GM19438 (cell line): ENCODE data around the gene FMOD.
"Not testable (repeated sequence)": the region's sequence is repeated elsewhere in the genome, so short reads cannot be mapped to it uniquely, and the experiment has no call there.

Experiments
- ATAC-seq: cut with Tn5 transposase; IDR thresholded peaks from one replicate; pipeline ENCODE4 v1.9.1; 2021; ENCODE audit warnings: low read depth; ENCODE audit not compliant: unreplicated experiment

The FMOD gene

DNA sequence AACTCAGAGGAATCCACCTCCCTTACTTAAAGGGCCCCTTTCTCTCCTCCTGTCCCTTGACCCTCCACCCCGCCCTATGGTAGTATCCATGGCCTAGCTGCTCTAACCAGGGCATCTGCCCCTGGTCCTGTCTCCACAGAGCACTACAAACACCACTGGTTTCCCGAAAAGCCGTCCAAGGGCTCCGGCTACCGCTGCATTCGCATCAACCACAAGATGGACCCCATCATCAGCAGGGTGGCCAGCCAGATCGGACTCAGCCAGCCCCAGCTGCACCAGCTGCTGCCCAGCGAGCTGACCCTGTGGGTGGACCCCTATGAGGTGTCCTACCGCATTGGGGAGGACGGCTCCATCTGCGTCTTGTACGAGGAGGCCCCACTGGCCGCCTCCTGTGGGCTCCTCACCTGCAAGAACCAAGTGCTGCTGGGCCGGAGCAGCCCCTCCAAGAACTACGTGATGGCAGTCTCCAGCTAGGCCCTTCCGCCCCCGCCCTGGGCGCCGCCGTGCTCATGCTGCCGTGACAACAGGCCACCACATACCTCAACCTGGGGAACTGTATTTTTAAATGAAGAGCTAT, 43.9 kb downstream of the FMOD start:
- no peak for ATAC-seq

DNA sequence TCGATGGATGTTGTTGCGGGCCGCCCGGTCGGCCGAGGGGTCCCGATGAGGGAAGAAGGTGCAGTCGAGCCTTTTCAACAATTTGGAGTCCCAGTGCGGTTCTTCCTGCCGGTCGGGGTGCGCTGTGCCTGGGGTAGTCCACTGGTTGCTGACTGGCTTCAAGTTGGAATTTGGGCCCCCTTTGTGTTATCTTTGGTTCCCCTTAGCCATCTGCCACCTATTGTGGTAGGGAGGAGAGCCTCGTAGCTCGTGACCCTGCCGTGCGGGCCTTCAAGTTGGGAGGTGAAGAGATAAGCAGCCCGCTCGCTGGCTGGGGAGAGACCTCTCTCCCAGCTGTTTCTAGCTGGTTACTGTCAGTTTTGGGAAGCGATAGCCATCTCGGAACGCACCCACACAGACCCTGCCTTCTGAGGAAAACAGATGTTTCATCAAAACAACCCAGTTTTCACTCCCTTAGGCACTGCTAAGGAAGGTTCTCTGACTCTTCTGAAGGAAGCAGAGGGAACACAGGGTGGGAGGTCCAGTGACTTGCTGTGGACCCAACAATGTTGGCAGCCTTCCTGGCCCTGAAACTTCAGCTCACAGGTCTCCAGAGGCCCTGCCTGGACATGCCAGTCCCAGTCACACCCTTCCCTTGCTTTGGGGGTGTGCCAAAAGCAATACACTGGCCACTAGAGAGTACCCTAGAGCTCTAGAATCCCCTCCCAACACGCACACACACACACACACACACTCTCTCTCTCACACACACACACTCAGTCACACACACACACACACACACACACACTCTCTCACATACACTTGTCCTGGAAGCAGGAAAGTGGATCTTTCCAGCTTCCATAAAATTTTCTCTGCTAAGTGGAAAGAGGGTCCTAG, 44.6 kb downstream of the FMOD start:
- ATAC-seq = no peak

DNA sequence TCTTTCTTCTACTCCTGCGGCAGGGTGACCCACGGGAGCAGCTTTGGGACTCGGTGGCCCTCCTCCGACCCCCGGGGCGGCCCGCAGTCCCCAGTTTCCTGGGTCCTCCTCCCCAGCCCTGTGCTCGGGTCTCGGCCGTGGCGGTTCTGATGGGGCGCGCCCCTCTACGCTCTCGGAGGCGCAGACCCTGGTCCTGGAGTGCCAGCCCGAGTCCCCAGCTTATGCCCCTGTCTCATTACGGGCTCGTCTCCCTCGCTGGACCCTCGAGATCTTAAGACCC, 45.2 kb downstream of the FMOD start:
- ATAC-seq = peak; percentile 4

DNA sequence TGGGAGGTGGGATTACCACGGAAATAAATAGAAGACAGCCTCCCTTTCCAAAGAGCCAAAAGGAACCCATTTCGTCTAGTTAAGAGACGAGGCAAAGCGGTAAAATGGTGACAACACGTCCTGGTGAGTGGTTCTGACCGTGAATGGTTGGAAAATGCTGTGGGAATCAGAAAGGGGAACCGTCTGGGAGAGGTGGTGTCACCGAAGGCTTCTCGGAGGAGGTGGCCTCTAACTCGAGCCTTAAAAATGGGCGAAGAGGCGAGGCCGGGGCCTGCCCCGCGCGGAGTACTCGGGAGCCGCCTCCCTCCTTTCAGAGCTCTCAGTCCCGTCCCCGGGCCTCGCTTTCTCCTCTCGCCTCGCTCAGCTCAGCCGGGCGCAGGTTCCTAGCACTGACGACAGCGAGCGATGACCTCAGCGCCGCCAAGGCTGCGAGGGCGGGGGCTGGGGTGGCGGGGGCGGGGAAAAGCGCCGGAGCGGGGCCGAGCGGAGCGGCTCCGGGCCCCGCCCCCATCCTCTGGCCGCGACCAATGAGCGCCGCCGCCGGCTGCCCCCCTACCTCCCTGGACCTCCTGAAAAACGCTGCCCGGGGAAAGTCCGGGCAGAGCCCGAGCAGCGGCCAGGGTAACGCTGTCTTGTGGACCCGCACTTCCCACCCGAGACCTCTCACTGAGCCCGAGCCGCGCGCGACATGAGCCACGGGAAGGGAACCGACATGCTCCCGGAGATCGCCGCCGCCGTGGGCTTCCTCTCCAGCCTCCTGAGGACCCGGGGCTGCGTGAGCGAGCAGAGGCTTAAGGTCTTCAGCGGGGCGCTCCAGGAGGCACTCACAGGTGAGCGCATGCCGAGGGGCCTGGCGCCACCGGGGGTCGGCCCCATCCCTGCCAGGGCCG, 45.8 kb downstream of the FMOD start, which contains the start of gene BTG2:
Gene BTG2 (plus strand): TSS at position 601 of the 890 bp plus-strand sequence. CDS start 88 bp downstream, at position 689.
- peak; percentile 65 for ATAC-seq

DNA sequence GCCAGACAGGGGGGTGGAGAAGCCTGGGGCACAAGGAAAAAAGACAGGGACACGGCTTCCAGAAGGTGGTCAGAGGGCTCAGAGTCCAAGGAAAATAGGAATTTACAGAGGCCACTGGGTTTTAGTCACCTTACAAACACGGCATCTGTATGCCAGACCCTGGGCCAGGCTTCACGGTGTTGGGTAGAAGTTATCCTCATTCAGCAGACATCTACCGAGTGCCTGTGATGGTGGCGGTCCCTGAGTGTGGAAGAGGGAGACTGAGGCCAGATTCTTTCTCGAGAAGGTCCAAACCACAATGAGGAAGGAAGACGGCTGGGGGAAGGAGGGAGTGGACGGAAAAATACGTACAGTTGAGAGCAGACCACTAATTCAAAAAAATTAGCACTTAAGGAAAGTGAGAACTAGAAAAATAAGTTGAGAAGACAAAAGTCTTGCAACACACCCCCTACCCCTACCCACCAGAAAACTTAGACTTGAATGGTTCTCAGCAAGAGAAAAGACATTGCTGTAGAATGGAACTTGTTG, 46.5 kb downstream of the FMOD start:
- ATAC-seq = no peak

DNA sequence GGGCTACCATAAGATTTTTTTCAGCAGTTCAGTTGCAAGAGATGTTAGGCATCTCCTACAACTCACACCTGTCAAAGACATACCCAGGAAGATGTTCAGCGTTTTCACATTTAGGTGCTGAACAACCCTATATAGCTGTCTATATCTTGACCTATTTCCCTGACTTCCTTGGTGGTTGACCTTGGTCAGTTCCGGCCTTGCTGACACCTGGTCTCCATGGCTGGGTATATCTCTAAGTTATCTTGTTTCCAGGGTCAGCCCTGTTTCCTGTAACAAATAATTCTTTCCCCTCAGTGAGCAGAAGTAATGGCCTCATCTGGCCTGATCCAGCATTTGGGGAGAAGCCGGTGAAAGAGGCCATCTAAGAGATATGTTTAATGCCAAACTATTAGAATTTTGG, 48.0 kb downstream of the FMOD start:
- no peak for ATAC-seq

DNA sequence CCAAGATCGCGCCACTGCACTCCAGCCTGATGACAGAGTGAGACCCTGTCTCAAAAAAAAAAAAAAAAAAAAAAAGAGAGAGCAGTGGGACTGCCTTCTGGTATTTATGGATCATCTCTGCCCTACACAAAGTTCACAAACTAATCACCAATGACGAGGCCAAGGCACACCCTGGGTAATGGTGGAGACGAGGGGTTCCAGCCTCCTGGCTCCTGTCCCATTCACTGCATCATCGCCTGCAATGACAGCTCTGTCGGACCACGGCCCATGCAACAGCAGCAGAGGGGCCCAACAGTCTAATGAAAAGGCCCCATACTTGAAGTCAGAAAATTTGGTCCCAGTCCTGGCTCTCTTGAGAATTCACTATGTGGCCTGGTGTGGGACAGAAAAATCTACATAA, 48.5 kb downstream of the FMOD start:
- no peak for ATAC-seq

DNA sequence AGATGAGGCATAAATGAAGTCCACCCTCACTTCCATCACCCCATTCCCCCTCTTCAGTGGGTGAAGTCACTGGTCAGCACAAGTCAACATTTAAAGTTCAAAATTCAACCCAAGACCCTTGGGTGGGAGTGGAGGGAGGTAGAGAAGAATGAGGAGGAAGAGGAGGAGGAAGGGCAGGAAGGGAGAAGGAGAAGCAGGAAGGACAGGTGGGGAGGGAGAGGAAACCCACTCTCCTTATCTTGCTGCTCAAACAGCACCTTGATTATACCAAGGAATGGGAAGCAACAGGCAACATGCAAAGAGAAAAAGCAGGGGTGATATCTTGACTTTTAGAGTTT, 49.6 kb downstream of the FMOD start:
- ATAC-seq = no peak

DNA sequence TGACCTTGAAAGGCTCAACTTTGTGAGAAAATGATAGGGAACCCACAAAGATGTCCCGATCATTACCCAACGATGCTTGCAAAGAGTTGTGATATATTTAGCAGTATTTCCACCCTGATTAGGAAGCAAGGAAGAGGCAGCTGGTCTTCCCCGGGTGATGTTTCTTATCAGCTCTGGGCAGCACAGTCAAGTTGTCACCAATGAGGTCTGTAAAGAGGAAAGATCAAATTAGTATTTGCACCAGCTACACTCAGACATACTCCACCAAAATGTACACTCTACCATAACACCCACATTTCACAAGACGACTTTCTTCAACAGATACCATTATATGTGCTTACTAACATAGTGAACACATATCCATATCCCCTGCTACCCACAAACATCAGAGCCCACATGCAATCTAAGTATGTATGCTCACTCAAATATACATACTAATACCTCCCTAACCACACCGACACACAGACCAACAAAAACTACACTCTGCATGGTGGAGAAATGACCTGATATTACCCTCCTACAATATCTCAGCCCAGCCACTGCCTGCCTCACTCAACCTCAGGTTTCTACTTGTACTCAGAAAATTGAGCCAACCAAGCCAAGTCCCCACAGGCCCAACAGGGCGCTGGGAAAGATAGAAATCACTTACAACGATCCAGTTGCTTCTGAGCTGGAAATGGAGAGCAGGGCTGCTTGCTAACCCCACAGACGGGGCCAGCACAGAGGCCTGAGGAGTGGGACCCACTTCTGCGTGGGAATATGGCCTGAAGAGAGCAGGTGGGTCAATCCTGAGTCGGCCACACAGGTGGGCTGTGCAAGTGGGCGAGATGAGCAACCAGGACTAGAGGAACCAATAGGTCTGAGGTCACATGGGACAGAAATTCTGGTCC, 50.2 kb downstream of the FMOD start:
- ATAC-seq = no peak

DNA sequence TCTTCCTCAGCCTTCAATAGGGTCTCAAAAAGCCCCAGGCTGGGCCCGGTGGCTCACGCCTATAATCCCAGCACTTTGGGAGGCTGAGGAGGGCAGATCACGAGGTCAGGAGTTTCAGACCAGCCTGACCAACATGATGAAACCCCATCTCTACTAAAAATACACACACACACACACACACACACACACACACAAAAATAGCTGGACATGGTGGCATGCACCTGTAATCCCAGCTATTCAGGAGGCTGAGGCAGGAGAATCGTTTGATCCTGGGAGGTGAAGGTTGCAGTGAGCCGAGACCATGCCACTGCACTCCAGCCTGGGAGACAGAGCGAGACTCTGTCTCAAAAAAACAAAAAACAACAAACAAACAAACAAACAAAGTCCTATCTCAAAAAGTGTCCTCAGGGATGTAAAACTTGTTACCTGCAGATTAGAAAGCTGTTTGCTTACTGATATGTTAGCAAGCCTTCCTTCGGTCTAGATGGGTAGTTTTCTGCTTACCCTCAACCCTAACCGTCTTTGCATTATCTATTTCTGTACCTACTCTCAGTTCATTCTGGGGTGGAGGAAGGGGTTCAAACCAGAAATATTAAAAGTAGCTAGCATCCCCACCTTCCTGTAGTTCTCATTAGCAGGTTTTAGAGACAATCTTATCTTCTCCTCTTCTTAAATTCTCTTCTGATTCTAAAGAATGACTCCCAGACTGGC, 51.0 kb downstream of the FMOD start:
- not testable (repeated sequence) for ATAC-seq

DNA sequence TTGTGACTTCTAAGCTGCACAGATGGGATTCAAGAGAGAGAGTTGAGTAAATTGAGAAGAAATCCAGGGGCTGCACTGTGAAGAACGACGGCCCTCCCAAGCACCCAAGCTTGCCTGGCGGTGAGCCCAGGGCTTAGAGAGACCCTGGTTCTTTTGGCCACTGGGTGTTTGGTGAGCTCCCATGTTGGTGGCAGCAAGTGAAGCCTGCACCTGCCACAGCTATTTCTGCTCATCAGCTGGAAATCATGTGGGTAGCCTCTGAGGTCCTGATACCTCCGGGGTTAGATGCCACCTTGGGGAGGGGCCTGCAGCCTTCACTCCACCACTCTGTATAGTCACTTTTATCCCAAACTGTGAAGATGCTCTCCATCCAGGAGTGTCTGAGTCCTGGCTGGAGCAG, 51.8 kb downstream of the FMOD start:
- ATAC-seq = peak; percentile 45

DNA sequence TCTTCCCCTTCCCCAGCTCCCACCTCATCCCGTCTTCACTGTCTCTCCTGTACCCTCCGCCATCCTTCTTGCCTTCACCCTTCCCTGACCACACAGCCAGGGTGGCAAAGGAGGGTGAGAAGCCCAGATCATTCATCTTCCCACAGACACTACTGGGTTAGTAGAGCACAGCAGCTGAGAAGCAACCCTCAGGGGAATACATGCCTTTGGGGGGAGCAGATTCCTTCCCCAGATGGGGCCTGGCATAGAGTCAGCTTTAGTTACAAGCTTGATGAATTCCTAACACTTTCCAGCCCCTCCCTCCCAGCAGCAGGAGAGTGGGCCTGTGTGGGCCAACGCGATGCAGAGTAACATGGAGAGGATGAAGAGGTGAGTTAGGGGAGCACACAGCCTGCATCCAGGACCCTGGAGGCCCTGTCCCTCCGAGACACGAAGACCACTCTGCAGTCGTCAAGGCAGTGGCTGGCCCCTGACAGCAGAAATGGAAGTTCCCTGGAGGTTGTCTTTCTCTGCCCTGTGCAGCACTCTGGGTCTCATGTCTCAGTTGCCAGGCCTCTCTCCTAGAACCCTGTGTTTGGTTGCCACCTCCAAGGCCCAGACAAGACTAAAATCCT, 54.4 kb downstream of the FMOD start:
- ATAC-seq = no peak

DNA sequence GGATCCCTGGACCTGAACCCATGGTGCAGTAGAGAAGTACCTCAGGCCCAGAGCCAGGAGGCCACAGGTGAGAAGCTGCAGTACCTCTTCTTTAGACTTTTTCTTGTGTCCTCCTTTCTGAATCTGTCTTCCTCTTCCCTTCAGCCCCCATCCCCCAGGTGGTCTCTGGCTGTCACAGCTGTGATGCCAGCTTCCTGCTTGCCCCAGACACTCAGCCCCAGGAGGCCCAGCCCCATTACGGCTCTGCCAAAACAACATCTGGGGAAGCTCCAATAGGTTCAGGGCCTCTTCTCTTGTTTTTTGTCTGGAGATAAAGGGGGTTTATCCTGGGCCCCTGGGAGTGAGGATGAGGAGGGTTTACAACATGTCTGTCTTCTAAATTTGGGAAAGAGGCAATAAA, 55.1 kb downstream of the FMOD start:
- no peak for ATAC-seq

DNA sequence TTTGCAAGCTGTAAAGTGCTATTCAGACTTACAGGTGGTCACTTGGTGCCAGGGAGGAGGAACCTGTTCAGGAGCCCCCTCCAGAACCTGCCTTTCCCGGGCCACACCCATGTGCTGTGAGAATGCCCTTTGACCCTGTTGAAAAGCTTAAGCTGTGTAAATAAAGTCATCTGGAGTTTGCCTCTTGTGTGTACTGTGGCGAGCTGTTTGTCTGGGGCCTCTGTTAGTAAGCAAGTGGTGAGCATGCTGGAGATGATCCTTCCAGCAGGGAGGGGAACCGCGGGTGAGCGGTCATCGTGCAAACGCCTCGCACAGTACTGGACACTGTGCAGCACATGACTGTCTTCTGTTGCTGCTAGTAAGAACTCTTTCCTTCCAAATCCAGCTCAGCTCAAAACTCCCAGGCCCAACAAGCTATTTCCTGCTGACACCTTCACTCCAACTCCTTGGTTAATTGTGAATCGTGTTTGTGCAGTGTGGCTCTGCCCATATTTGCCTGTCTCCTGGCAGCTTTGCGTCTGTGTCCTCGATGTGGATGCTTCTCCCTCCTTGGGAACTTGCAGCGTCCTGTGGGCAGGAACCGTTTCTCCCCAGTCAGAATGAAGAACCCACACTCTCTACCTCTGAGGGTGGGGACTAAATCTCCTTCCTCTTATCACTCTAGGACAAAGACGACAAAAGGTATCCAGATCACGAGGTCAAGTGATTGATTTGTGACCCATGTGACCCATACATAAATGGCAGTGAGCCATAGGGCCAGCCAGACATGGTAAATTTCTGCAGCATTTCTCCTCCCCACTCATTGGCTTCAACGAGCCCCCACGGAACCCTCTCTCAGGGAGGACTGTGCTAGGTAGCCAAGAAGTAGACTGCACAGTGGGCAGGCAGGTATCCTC, 59.5 kb downstream of the FMOD start:
- no peak for ATAC-seq
